HEK293T (cell line): Measurements from ENCODE around the gene NFKBIE.

Source experiments
- CTCF ChIA-PET: fragments of 350-600 bp; formaldehyde crosslinking; extraction: SDS; loops from one replicate; lab custom pipeline; 2021; ENCODE audit warnings: antibody characterized with exemption, inconsistent platforms; lab: Yijun Ruan, JAX
- POLR2A ChIA-PET: fragments of 350-600 bp; formaldehyde crosslinking; extraction: SDS; loops from one replicate; lab custom pipeline; 2020; ENCODE audit warnings: antibody characterized with exemption, inconsistent platforms; lab: Yijun Ruan, JAX
- DNase-seq: peaks from one replicate; pipeline ENCODE4 v3.0.0; 2012; ENCODE audit warnings: mixed read lengths; ENCODE audit errors: extremely low spot score
- ARNT ChIP-seq: fragments of 450-650 bp; IDR thresholded peaks from 2 replicates; pipeline ENCODE4 v1.6.1; 2017; ENCODE audit warnings: mild to moderate bottlenecking
- BHLHE40 ChIP-seq: fragments of 450-650 bp; IDR thresholded peaks from 2 replicates; pipeline ENCODE4 v1.6.1; 2016; ENCODE audit warnings: mild to moderate bottlenecking, moderate library complexity, borderline replicate concordance
- CTBP1 ChIP-seq: fragments of 450-650 bp; IDR thresholded peaks from 2 replicates; pipeline ENCODE4 v1.6.1; 2016; ENCODE audit warnings: borderline replicate concordance
- ELF4 ChIP-seq: fragments of 450-650 bp; IDR thresholded peaks from 2 replicates; pipeline ENCODE4 v1.6.1; 2017; ENCODE audit warnings: antibody characterized with exemption
- FOXA1 ChIP-seq: fragments of 450-650 bp; IDR thresholded peaks from 2 replicates; pipeline ENCODE4 v1.6.1; 2016; ENCODE audit warnings: mild to moderate bottlenecking
- FOXK2 ChIP-seq: fragments of 450-650 bp; IDR thresholded peaks from 2 replicates; pipeline ENCODE4 v1.6.1; 2016; ENCODE audit warnings: mild to moderate bottlenecking
- FOXM1 ChIP-seq: fragments of 450-650 bp; IDR thresholded peaks from 2 replicates; pipeline ENCODE4 v1.6.1; 2017; ENCODE audit warnings: mild to moderate bottlenecking, borderline replicate concordance
- HDGF ChIP-seq: fragments of 450-650 bp; IDR thresholded peaks from 2 replicates; pipeline ENCODE4 v1.6.1; 2017; ENCODE audit warnings: antibody characterized with exemption, borderline replicate concordance
- L3MBTL2 ChIP-seq: fragments of 450-650 bp; conservative IDR thresholded peaks from 2 replicates; pipeline ENCODE4 v1.6.1; 2016; ENCODE audit warnings: mild to moderate bottlenecking
- LEF1 ChIP-seq: fragments of 450-650 bp; IDR thresholded peaks from 2 replicates; pipeline ENCODE4 v1.6.1; 2017; ENCODE audit warnings: mild to moderate bottlenecking, borderline replicate concordance
- NFRKB ChIP-seq: fragments of 450-650 bp; IDR thresholded peaks from 2 replicates; pipeline ENCODE4 v1.6.1; 2016; ENCODE audit warnings: mild to moderate bottlenecking, moderate library complexity
- PKNOX1 ChIP-seq: fragments of 450-650 bp; IDR thresholded peaks from 2 replicates; pipeline ENCODE4 v1.6.1; 2016
- SP1 ChIP-seq: fragments of 450-650 bp; IDR thresholded peaks from 2 replicates; pipeline ENCODE4 v1.6.1; 2017
- SUZ12 ChIP-seq: fragments of 450-650 bp; IDR thresholded peaks from 2 replicates; pipeline ENCODE4 v1.6.1; 2016; ENCODE audit warnings: mild to moderate bottlenecking
- TARDBP ChIP-seq: fragments of 450-650 bp; IDR thresholded peaks from 2 replicates; pipeline ENCODE4 v1.6.1; 2016
- ZNF384 ChIP-seq: fragments of 450-650 bp; IDR thresholded peaks from 2 replicates; pipeline ENCODE4 v1.6.1; 2016

The NFKBIE gene

GRCh38 chr6:44228433-44228832 lies 36.9 kb downstream of the NFKBIE start:
- no peak for DNase-seq
- TF ChIP-seq HDGF (no peak), ARNT (no peak), L3MBTL2 (no peak), PKNOX1 (no peak), CTBP1 (no peak), ZNF384 (no peak), FOXA1 (no peak), BHLHE40 (no peak), FOXM1 (no peak), SUZ12 (no peak), FOXK2 (no peak), ELF4 (no peak), NFRKB (no peak), TARDBP (no peak), SP1 (no peak), LEF1 (no peak)
- ChIA-PET POLR2A (interaction anchor here (1.6 to 8.0 kb wide), 2 partner anchors 9 to 18 kb away, joined by 4 to 65 read pairs; partner anchors contain the start of gene HSP90AB1), CTCF (interaction anchor here (0.6 kb wide), 1 partner anchor 9 kb away, joined by 3 read pairs; no protein-coding TSS in a partner anchor)

- POLR2A ChIA-PET = interaction anchor here (1.6 to 8.0 kb wide), 2 partner anchors 9 to 18 kb away, joined by 4 to 65 read pairs; partner anchors contain the start of gene HSP90AB1
- CTCF ChIA-PET = no interaction called here
- TF ChIP-seq FOXA1 (no peak), ELF4 (no peak), FOXM1 (no peak), ARNT (no peak), PKNOX1 (no peak), SUZ12 (no peak), L3MBTL2 (no peak), NFRKB (no peak), ZNF384 (no peak), HDGF (no peak), LEF1 (no peak), CTBP1 (no peak), TARDBP (no peak), SP1 (no peak), FOXK2 (no peak), BHLHE40 (no peak)
- no peak for DNase-seq
Observed at GRCh38 chr6:44228031-44228430, 37.3 kb downstream of the NFKBIE start.

- TF ChIP-seq HDGF (no peak), SUZ12 (no peak), NFRKB (no peak), SP1 (no peak), PKNOX1 (no peak), FOXK2 (no peak), LEF1 (no peak), L3MBTL2 (no peak), ARNT (no peak), ELF4 (no peak), FOXM1 (no peak), FOXA1 (no peak), BHLHE40 (no peak), CTBP1 (no peak), ZNF384 (no peak), TARDBP (no peak)
- no peak for DNase-seq
- ChIA-PET POLR2A (interaction anchor here (1.6 to 8.0 kb wide), 2 partner anchors 10 to 19 kb away, joined by 4 to 65 read pairs; partner anchors contain the start of gene HSP90AB1), CTCF (interaction anchor here (1.2 to 1.8 kb wide), 2 partner anchors 9 to 30 kb away, joined by 3 to 6 read pairs; partner anchors contain the start of gene SLC35B2)
Observed at GRCh38 chr6:44227148-44227793, 38.1 kb downstream of the NFKBIE start.

- CTCF ChIA-PET = interaction anchor here (1.2 to 1.8 kb wide), 2 partner anchors 9 to 30 kb away, joined by 3 to 6 read pairs; partner anchors contain the start of gene SLC35B2
- TF ChIP-seq ARNT = no peak
- TF ChIP-seq FOXA1 = no peak
- TF ChIP-seq ELF4 = no peak
- no peak for TF ChIP-seq BHLHE40
- no peak for DNase-seq
- POLR2A ChIA-PET = interaction anchor here (1.6 to 8.0 kb wide), 2 partner anchors 11 to 20 kb away, joined by 4 to 65 read pairs; partner anchors contain the start of gene HSP90AB1
Observed at GRCh38 chr6:44226368-44227147, 38.8 kb downstream of the NFKBIE start.
